Measurements from ENCODE around the gene RNF213.

Gene RNF213

DNA sequence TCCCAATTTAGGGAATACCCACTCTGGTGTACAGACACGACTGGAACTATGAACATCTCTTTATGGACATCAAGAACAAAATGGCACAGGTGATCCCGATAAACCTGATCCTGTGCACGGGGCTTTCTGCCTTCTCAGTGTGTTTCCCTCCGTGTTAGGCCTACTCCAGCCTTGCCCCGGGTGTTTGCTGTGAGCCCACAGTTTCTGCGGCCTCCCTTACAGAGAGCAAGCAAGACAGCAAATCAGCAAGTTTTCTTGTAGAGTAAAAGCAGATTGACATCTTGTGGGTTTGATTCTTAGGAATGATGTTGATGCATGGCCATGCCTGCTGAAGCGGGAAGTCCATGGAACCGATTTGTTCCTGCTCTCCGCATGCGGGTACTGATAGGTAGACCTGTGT lies 127.9 kb downstream of the RNF213 start:
- TF ChIP-seq CTCF (IDR thresholded peaks at IDR 0.05), result no peak

GRCh38 chr17:80389011-80389995 lies 128.7 kb downstream of the RNF213 start:
- no peak for TF ChIP-seq CTCF (IDR thresholded peaks at IDR 0.05)

- TF ChIP-seq CTCF (IDR thresholded peaks at IDR 0.05), result no peak
Observed at GRCh38 chr17:80393241-80393890, 132.7 kb downstream of the RNF213 start.

DNA sequence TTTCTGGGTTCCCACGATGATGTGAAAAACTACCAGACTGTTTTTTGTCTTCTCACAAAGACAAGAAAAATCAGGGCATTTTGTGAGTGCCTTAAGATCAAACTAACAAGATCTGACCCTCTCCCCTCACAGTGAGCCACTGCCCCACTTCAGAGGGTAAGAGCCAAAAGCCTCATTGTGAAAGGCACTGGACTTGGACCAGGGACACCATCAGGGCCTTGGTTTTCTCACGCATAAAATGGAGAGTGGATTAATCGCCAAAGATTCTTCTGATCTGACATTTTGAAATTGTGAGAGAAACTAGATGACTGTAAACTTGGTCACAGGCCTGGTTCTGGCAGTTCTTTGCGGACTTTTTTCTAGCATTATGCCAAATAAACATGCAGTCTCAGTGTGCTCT lies 133.3 kb downstream of the RNF213 start:
- no peak for TF ChIP-seq CTCF (IDR thresholded peaks at IDR 0.05)

GRCh38 chr17:80394629-80395216 lies 134.1 kb downstream of the RNF213 start:
- TF ChIP-seq CTCF (IDR thresholded peaks at IDR 0.05), result no peak

DNA sequence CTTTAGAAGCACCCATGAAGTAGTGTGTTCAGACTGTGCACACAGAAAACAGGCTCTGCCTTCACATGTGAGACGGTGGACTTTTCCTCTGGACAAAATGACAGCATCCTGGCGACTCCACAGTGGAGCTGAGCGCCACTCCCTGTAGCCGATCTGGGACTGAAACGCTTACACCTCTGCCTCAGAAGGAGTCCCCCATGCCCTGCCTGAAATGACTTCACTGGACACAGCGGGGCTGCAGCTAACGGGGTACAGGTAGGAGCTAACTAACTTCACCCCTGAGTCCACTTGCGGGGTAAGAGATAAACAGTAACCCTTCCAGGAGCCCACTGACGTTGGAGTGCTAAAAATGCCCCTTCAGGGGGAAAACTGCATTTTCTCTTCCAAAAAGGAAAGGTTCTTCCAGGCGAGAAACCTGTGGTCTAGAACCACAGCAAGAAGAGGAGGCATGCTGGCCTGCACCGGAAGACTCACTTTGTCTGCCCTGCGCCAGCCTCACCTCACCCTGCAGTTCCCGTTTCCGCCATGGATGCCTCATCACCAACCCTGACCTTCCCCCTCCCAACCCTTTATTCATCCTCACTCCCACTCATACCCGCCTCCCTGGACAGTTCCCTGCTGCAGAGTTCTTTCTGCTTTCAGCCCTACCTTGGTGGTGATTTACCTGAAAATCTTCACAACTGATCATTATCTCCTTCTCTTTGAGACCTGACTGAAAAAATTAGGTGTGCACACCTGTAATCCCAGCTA lies 134.9 kb downstream of the RNF213 start:
- no peak for TF ChIP-seq CTCF (IDR thresholded peaks at IDR 0.05)
